D721Med (cell line): ENCODE results near the gene HMX3.

ENCODE experiments used
- DNase-seq: peaks from one replicate; pipeline ENCODE4 v3.0.0; 2011; ENCODE audit warnings: low spot score; ENCODE audit not compliant: insufficient read length
- FAIRE-seq: peaks from 2 replicates; lab custom pipeline; 2011; peaks lifted over from hg19 to GRCh38; lab: Jason Lieb, UNC
- CTCF ChIP-seq: IDR thresholded peaks from 2 replicates; pipeline ENCODE4 v1.5.1; 2012; ENCODE audit warnings: mild to moderate bottlenecking, control low read depth; ENCODE audit not compliant: insufficient read depth; ENCODE audit errors: missing control alignments

The HMX3 gene

DNA sequence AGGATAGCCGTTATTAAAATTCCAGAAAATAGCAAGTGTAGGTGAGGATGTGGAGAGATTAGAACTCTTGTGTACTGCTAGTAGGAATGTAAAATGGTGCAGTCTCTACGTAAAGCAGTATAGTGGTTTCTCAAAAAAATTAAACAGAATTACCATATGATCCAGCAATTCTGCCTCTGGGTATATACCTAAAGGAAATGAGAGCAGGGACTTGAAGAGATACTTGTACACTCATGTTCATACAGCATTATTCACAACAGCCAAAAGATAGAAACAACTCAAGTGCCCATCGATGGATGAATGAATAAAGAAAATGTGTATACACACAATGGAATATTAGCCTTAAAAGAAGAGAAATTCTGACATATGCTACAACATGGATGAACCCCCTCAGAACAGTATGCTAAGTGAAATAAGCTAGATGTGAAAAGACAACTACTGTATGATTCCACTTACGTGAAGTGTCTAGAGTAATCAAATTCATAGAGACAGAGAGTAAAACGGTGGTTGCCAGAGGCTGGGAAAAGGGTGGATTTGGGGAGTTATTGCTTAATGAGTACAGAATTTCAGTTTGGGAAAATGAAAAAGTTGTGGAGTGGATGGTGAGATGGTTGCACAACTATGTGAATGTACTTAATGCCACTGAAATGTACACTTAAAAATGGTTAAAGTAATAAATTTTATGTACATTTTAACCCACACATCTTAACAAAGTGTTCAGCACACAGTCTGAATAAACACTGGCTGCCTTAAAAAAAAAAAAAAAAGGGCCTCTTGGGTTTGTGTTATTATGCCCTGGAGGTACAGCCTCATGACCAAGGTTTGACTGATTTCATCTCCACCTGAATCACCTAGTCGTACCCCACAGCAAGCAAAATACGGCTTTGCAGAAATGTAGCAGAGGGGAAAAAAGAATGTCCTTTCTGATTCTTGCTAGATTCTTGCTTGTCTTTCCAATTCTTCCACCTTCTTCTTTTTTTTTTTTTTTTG, 44.6 kb downstream of the HMX3 start:
- no peak for DNase-seq
- FAIRE-seq: no peak
- no peak for TF ChIP-seq CTCF

- DNase-seq (no peak), FAIRE-seq (no peak)
- TF ChIP-seq CTCF: no peak
Observed at GRCh38 chr10:123183724-123184123, 48.0 kb downstream of the HMX3 start.

- FAIRE-seq: no peak
- DNase-seq: no peak
- no peak for TF ChIP-seq CTCF
Observed at GRCh38 chr10:123187781-123188180, 52.0 kb downstream of the HMX3 start.
